NCI-H146 treated with DMSO at 0.1 percent for 48 hours (cell line): ENCODE results near the gene FOXL3.

Experiments used
- DNase-seq: peaks from one replicate; lab custom pipeline; 2025; ENCODE audit not compliant: unreplicated experiment; lab: John Stamatoyannopoulos, UW

FOXL3 gene

DNA sequence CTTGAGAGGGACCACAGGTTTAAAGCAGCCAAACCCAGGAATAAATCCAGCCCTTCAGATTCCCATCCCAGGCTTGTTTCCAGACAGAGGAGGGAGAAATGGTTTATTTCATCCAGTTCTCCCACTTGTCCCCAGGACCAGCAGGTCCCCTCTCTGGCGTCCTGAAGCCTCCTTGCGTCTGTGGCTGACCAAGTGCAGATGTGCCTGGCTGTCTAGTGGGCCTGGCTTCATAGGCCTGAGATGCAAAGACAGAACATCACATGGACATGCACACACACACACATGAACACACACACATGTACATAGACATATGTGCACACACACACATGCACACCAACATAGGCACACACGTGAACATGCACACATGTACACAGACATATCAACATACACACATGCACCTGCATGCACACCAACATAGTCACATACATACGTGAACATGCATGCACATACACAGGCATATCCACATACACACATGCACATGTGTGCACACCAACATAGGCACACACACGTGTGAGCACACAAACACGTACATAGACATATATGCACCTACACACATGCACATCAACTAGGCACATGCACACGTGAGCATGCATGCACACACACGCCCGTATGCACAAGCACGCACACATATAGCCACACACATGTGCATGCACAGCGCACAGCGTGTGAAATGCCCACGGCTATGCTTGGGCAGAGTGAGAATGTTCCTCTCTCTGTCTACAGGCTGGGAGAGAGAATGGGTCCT, 10.7 kb downstream of the FOXL3 start:
- no peak for DNase-seq

DNA sequence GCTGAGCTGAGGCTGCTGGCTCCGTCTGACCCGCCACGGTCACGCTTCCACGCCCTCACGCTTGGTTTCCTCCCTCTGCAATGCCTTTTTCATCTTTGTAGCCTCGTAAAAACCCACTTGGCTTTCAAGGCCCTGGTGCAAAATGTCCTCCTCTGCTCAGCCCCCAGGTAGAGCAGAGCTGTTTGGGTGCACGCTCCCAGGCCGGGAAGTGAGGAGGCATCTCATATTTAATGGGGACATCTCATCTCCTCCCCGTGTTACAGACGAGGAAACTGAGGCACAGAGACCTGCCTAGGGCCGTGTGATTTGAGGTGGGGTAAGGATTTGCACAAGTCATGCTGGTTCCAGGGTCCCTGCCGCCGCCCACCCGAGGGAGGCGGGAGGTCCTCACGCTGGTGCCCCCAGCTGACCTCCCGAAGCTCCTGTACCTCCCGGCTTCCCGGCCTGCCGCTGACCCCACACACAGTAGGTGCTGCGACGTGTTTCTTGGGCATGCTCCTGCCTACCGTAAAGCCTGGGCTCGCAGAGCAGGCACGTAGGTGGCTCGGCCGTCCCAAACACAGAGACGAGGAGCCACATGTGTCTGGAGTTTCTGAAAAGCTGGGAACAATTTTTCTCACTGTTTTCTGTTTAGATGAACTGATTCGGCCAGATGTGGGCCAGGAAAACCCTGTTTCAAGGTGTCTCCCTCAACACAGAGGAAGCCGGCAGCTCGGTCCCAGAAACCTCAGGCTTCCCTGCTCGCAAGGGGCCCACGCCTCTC, 11.5 kb downstream of the FOXL3 start:
- DNase-seq = no peak

DNA sequence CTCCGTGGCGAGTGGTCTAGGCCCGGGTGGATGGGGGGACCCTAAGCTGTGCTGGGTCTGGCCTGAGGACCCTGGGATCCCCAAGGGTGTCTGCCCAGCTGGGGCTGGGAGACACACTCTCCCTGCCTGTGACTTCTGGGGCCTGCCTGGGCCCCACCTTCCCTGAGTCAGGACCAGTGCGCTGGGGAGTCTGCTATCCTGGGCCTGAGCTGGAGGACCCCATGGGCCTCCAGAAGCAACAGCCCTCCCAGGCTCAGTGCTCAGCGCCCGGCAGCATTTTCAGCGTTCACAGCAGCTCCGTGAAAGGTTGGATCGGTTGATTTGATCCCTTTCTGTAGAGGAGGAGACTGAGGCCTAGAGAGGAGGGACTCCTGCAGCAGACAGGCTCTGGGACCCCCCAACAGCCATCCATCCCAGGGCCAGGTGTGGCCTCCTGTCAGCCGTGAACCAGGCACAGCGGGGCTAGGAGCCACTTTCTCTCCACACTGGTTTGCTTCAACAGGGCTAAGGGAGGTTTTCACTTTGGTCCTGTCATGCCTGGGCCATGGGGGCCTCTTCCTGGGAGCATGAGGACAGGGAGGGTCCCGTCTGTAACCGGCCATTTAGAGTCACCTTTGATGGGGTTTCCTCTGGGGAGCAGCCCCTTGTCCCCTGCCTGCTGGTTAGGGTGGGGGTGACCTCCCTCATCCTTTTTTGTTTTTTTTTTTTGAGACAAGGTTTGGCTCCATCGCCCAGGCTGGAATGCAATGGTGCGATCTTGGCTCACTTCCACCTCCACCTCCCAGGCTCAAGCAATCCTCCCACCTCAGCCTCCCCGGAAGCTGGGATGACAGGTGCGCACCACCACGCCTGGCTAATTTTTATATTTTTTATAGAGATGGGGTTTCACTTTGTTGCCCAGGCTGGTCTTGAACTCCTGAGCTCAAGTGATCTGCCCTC, 12.4 kb downstream of the FOXL3 start:
- DNase-seq = no peak

DNA sequence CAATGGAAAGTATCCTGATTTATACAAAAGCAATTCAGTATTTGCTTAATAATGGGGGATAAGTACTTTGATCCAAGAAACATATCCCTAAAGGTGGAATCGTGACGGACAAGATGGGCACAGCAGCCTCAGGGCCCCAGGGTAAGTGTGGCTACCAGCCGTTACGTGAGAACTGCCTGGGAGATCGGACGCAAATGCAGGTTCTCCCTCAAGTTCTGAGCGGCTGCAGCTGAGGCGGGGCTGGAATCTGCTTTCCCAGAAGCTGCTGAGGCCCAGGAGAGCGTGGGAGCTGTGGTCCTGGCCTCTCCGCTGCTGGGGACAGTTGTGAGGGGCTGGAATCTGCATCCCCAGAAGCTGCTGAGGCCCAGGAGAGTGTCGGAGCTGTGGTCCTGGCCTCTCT, 13.5 kb downstream of the FOXL3 start:
- DNase-seq = no peak

GRCh38 chr7:303884-304573, 14.1 kb downstream of the FOXL3 start:
- DNase-seq = no peak

GRCh38 chr7:304574-305409, 14.8 kb downstream of the FOXL3 start:
- DNase-seq = no peak

- no peak for DNase-seq
Observed at GRCh38 chr7:305410-306151, 15.6 kb downstream of the FOXL3 start.

DNA sequence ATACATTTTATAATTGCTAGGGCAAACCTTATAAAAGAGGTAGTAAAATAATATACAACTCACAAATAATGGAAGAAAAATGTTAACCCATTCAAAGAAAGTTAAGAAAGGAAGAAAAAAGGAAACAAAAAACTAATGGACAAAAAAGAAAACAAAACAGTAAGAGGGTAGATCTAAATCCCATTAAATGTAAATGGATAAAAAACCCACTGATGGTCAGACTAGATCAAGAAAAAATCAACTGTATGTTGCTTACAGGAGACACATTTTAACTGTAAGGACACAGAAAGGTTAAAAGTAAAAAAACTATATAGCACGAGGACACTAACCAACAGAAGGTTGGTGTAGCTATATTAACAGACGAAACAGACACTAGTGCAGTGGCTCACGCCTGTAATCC, 18.0 kb downstream of the FOXL3 start:
- DNase-seq = no peak

- DNase-seq = no peak
Observed at GRCh38 chr7:309586-310228, 19.7 kb downstream of the FOXL3 start.

- DNase-seq = no peak
Observed at GRCh38 chr7:311131-311680, 21.2 kb downstream of the FOXL3 start.

GRCh38 chr7:311796-312195, 21.8 kb downstream of the FOXL3 start:
- no peak for DNase-seq

DNA sequence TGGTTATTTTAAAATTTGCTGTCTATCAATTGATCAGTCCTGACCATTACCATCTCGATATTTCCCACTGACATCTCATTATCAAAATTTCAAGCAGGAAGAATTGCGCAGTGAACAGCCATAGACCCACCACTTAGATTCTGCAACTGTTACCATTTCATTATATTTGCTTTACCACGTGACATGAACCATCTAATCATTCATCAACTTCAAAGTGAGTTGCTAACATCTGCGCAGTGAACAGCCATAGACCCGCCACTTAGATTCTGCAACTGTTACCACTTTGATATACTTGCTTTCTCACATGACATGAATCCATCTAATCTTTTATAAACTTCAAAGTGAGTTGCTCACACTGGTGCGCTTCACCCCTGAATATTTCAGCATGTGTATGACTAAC, 22.5 kb downstream of the FOXL3 start:
- no peak for DNase-seq

DNA sequence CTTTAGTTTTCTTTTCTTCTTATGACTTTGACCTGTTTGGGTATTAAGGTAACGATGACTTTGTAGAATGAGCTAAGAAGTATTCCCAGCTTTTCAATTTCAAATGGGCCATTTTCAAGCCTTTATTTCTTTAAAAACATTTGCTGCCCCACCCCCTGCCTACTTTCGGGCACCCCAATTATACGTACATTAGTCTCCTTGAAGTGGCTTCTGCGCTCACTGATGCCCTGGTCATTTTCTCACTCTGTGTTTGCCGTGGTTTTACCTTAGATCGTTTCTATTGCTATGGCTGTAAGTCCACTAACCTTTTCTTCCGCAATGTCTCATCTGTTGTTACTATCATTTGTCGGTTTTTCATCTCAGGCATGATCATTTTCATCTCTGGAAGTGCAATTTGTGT, 24.9 kb downstream of the FOXL3 start:
- no peak for DNase-seq

- no peak for DNase-seq
Observed at GRCh38 chr7:315516-316265, 25.7 kb downstream of the FOXL3 start.

GRCh38 chr7:317643-318405, 27.9 kb downstream of the FOXL3 start:
- no peak for DNase-seq

GRCh38 chr7:318476-318875, 28.5 kb downstream of the FOXL3 start:
- no peak for DNase-seq
